Right atrium auricular region (tissue), 2 donors: ENCODE measurements around the gene ZNF346. TPM values are rescaled to one million over a fixed set of nuclear protein-coding genes. Genes with fewer than 3 reads are reported as not detected.
"Not testable (repeated sequence)": the region's sequence is repeated elsewhere in the genome, so short reads cannot be mapped to it uniquely, and the experiment has no call there.

Source experiments
- DNase-seq: peaks from one replicate; pipeline ENCODE4 v3.0.0-alpha.2; 2019; ENCODE audit warnings: low spot score
- H3K27ac ChIP-seq, 2 donors: fragments of 200-600 bp; sonication (generic); 1 replicate in 1 of 2; 2 replicates in 1 of 2; pipeline ENCODE4 v1.5.1; 2016 to 2019
- H3K27me3 ChIP-seq, 2 donors: fragments of 200-600 bp; sonication (generic); one replicate each; pipeline versions ENCODE4 v1.5.1 to v1.6.0; 2017 to 2019
- H3K36me3 ChIP-seq: fragments of 200-600 bp; sonication (generic); one replicate; pipeline ENCODE4 v1.5.1; 2016
- H3K4me1 ChIP-seq, 2 donors: fragments of 200-600 bp; sonication (generic); one replicate each; pipeline versions ENCODE4 v1.5.1 to v1.6.0; 2017 to 2019
- H3K4me3 ChIP-seq, 2 donors: fragments of 200-600 bp; sonication (generic); 1 replicate in 1 of 2; 2 replicates in 1 of 2; pipeline ENCODE4 v1.5.1; 2017 to 2019; ENCODE audit warnings: mild to moderate bottlenecking in 1 of 2, moderate library complexity in 1 of 2
- H3K9me3 ChIP-seq, 2 donors: fragments of 200-600 bp; sonication (generic); one replicate each; pipeline ENCODE4 v1.5.1; 2019
- CTCF ChIP-seq, 2 donors: fragments of 200-600 bp; sonication (generic); IDR thresholded peaks; one replicate each; pipeline ENCODE4 v1.5.1; 2019; ENCODE audit warnings: antibody characterized with exemption in 2 of 2
- total RNA-seq, 2 donors: library from RNA; depleted of rRNA; stranded (reverse); fragments of >200 nt; gene quantifications; one replicate each; pipeline ENCODE4 v1.1.0, GENCODE V29; 2016

The ZNF346 gene
- total RNA-seq, 2 donors from 2014 or later, result 8.5 TPM

- Histone ChIP-seq H3K9me3 (peaks cover 0 to 10% of the 10 kb centered on the region in 2 donors), H3K27me3 (no peaks in the 10 kb centered on the region), H3K36me3 (no peaks in the 10 kb centered on the region), H3K4me1 (peaks cover 0 to 14% of the 10 kb centered on the region in 2 donors), H3K4me3 (no peak overlapping the region), H3K27ac (peak overlapping the region in 1 of 2 donors; percentile 47)
- TF ChIP-seq CTCF (IDR thresholded peaks at IDR 0.05), result no peak
- no peak for DNase-seq
Measured at GRCh38 chr5:176996780-176997179, 25.7 kb upstream of the ZNF346 start.

- no peaks in the 10 kb centered on the region for H3K27me3 ChIP-seq
- H3K9me3 ChIP-seq, result peaks cover 0 to 10% of the 10 kb centered on the region in 2 donors
- TF ChIP-seq CTCF (IDR thresholded peaks at IDR 0.05), result no peak
- H3K4me1 ChIP-seq, result peaks cover 0 to 18% of the 10 kb centered on the region in 2 donors
- no peak overlapping the region for H3K27ac ChIP-seq
- H3K4me3 ChIP-seq, result no peak overlapping the region
- no peak for DNase-seq
- H3K36me3 ChIP-seq, result no peaks in the 10 kb centered on the region
Measured at GRCh38 chr5:176998828-176999227, 23.7 kb upstream of the ZNF346 start.

- H3K9me3 ChIP-seq, H3K27ac ChIP-seq, H3K4me3 ChIP-seq, H3K27me3 ChIP-seq, H3K36me3 ChIP-seq, DNase-seq: not testable (repeated sequence)
- H3K4me1 ChIP-seq, result peaks cover 0 to 25% of the 10 kb centered on the region in 2 donors
Measured at GRCh38 chr5:176999526-176999925, 23.0 kb upstream of the ZNF346 start.

GRCh38 chr5:177003649-177004048 is 18.8 kb upstream of the ZNF346 start:
- Histone ChIP-seq H3K4me1 (peaks cover 0 to 22% of the 10 kb centered on the region in 2 donors), H3K27me3 (no peaks in the 10 kb centered on the region), H3K27ac (no peak overlapping the region), H3K36me3 (no peaks in the 10 kb centered on the region), H3K9me3 (no peaks in the 10 kb centered on the region), H3K4me3 (no peak overlapping the region)
- TF ChIP-seq CTCF (IDR thresholded peaks at IDR 0.05), result no peak
- DNase-seq, result no peak

- H3K27me3 ChIP-seq, result no peaks in the 10 kb centered on the region
- H3K27ac ChIP-seq, result peak overlapping the region in 1 of 2 donors; percentile 95
- peak overlapping the region in 1 of 2 donors; percentile 85 for H3K4me3 ChIP-seq
- H3K36me3 ChIP-seq, result no peaks in the 10 kb centered on the region
- peaks cover 0 to 22% of the 10 kb centered on the region in 2 donors for H3K4me1 ChIP-seq
- no peak for DNase-seq
- H3K9me3 ChIP-seq, result no peaks in the 10 kb centered on the region
- TF ChIP-seq CTCF (IDR thresholded peaks at IDR 0.05), result no peak
Measured at GRCh38 chr5:177004961-177005360, 17.5 kb upstream of the ZNF346 start.

GRCh38 chr5:177005619-177006264 is 16.8 kb upstream of the ZNF346 start:
- TF ChIP-seq CTCF (IDR thresholded peaks at IDR 0.05), result peak; percentile 36 to 78
- Histone ChIP-seq H3K27ac (peak overlapping the region; percentile 95), H3K4me3 (peak overlapping the region; percentile 82 to 85), H3K27me3 (no peaks in the 10 kb centered on the region), H3K9me3 (no peaks in the 10 kb centered on the region), H3K36me3 (no peaks in the 10 kb centered on the region), H3K4me1 (peaks cover 0 to 22% of the 10 kb centered on the region in 2 donors)
- DNase-seq, result peak; percentile 68
